Cardiac fibroblast (primary cell): ENCODE results near the gene SCN1B.
"Not testable (repeated sequence)": the region's sequence is repeated elsewhere in the genome, so short reads cannot be mapped to it uniquely, and the experiment has no call there.

Source experiments
- DNase-seq, 2 donors: peaks; one replicate each; pipeline versions ENCODE4 v3.0.0 to v3.0.0-alpha.2; 2010; ENCODE audit warnings: low read depth in 2 of 2
- H3K4me3 ChIP-seq, 2 donors: replicated peaks in 1 of 2; 1 replicate in 1 of 2; 2 replicates in 1 of 2; pipeline ENCODE4 v1.5.1; 2011; ENCODE audit warnings: low read depth in 2 of 2, low read length in 2 of 2, mild to moderate bottlenecking in 2 of 2, moderate library complexity in 1 of 2
- TF ChIP-seq, protein P1 (sequence below): IDR thresholded peaks from one replicate; pipeline ENCODE4 v1.5.1; 2011; ENCODE audit warnings: low read depth, mild to moderate bottlenecking, low read length, inconsistent platforms

SCN1B gene

DNA sequence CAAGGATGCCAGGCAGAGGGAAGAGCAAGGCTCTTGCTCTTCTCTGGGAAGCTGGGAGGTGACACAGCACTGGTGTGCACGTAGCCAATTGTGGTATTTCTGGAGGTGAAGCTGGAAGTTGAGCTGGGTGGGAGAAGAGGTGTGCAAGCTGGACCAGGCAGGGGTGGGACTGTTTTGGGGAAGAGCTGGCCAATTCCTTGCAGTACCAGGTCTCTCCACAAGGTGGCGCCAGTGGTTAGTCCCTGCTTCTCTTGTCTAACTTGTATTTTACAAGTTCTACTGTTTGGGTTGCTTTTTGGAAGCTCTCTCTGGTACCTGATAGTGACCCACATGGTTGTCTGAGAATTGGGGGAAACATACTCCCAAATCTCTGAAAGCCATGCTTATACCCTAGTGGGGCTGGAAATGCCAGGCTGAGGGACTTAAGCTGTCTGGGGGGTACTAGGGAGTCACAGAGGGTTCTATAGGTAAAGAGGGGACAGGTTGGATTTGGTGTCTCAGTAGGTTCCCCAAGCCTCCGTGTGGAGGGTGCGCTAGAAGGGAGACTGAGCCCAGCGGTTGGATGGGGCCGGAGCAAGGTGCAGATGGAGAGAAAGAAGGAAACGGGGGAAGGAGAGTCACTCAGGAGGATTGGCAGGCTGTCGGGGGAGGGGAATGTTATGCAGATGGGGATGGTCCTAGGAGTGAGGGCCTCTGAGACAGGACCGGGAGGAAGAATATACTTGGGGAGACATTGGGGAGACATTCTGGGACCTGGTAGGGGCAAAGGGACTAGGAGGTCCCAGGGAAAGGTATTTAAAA, 14.2 kb downstream of the SCN1B start:
- peak; percentile 66 to 67 for DNase-seq
- TF ChIP-seq, protein P1, sequence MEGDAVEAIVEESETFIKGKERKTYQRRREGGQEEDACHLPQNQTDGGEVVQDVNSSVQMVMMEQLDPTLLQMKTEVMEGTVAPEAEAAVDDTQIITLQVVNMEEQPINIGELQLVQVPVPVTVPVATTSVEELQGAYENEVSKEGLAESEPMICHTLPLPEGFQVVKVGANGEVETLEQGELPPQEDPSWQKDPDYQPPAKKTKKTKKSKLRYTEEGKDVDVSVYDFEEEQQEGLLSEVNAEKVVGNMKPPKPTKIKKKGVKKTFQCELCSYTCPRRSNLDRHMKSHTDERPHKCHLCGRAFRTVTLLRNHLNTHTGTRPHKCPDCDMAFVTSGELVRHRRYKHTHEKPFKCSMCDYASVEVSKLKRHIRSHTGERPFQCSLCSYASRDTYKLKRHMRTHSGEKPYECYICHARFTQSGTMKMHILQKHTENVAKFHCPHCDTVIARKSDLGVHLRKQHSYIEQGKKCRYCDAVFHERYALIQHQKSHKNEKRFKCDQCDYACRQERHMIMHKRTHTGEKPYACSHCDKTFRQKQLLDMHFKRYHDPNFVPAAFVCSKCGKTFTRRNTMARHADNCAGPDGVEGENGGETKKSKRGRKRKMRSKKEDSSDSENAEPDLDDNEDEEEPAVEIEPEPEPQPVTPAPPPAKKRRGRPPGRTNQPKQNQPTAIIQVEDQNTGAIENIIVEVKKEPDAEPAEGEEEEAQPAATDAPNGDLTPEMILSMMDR = peak; percentile 97
- H3K4me3 ChIP-seq = no peak overlapping the region

DNA sequence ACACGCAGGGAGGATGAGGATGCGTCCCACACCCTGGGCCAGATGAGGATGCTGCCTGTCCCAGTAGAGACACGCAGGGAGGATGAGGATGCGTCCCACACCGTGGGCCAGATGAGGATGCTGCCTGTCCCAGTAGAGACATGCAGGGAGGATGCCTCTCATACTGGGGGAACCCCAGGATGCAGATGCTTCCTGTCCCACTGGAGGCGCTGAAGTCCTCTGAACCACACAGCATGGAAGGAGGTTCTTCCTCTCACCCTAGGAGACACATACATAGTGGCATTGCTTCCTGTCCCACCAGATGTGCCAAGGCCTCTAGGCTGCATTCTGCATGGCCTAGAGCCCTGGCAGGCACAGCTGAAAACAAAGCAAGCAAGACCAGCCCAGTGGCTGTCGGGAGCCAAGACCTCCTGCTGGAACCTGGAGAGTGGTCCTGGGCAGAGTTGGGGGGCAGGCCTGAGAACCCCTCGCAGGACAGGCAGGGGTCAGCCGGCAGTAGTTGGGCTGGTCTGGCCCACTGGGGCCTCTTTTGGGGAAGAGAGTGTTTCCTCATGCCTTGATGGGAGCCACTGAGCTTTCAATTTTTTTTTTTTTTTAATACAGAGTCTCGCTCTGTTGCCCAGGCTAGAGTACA, 15.5 kb downstream of the SCN1B start:
- H3K4me3 ChIP-seq = no peak overlapping the region
- TF ChIP-seq, protein P1 = peak; percentile 51
- DNase-seq = peak; percentile 51 to 54

DNA sequence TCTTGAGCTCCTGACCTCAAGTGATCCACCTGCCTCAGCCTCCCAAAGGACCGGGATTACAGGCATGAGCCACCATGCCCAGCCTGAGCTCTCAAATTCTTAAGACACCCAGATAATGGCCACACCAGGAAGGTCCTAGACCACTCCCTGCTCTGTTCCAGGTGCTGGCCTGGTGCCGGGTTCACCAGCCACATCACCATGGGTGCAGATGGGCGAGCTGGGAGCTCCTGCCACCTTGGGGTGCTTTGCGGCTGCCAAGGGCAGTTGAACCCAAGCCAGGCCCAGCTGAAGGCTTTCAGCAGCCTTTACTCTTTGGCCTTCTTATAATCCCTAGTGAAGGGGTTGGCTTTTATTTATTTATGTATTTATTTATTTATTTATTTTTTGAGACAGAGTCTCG, 16.2 kb downstream of the SCN1B start:
- TF ChIP-seq, protein P1 = no peak
- no peak overlapping the region for H3K4me3 ChIP-seq
- no peak for DNase-seq

DNA sequence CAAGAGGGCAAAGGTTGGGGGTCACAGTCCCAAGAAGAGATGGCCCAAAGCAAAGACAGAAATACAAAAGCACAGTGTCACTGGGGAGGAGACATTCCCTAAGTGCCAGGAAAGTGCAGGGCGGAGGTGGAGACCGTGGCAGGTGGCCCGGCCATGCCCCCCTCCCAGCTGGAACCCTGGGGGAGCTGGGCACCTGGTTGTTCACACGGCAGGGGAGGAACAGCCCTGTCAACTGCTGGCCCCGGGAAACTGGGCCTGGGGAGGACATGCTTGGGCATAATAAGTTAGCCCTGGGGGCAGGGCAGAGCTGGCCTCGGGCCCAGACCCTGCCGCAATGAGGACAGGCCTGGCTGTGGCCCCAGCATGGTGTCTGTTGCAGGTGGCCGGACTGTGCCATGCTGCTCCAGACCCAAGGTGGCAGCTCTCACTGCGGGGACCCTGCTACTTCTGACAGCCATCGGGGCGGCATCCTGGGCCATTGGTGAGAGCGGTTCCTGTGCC, 18.7 kb downstream of the SCN1B start:
- TF ChIP-seq, protein P1 = no peak
- DNase-seq = no peak
- H3K4me3 ChIP-seq = no peak overlapping the region

DNA sequence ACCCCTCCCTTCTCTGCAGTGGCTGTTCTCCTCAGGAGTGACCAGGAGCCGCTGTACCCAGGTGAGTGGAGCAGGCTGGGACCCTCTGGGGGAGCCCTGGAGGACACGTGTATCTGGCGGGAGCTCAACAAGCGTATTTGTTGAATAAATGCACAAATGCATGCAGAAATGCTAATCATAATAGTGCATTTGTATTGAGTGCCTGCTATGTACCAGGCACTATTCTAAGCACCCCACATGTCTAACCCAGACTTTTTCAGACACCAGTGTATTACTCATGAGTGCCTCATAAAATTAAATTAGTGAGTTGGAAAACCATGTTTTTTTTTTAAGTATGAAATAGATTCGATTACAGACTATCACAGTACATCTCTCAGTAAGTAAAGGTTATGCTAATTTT, 19.2 kb downstream of the SCN1B start:
- DNase-seq = no peak

DNA sequence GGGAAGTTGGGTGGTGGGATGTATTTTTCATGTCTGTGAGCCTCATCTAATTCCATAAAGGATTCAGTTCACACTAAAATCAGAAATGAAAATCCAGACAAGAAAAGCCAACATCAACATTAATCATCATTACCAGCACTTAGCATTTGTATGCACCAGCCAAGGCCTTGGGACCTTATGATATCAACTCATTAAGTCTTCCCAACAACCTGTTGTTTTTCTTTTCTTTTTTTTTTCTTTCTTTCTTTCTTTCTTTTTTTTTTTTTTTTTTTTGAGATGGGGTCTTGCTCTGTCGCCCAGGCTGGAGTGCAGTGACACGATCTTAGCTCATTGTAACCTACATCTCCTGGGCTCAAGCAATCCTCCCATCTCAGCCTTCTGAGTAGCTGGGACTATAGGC, 20.4 kb downstream of the SCN1B start:
- not testable (repeated sequence) for DNase-seq, H3K4me3 ChIP-seq

More for the DNA sequence above, 19.2 kb downstream of the SCN1B start:
- H3K4me3 ChIP-seq = no peak overlapping the region
- TF ChIP-seq, protein P1 = no peak

DNA sequence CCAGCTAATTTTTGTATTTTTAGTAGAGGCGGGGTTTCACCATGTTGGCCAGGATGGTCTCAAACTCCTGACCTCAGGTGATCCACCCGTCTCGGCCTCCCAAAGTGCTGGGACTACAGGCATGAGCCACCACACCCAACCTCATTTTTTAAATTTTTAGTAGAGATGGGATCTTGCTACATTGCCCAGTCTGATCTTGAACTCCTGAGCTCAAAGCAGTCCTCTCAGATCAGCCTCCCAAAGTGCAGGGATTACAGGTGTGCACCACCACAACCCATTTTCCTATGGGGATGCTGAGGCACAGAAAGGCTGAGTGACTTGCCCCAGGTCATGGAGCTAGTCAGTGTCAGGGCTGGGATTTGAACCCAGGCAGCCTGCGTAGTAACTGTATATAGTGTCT, 21.0 kb downstream of the SCN1B start:
- not testable (repeated sequence) for H3K4me3 ChIP-seq, DNase-seq

DNA sequence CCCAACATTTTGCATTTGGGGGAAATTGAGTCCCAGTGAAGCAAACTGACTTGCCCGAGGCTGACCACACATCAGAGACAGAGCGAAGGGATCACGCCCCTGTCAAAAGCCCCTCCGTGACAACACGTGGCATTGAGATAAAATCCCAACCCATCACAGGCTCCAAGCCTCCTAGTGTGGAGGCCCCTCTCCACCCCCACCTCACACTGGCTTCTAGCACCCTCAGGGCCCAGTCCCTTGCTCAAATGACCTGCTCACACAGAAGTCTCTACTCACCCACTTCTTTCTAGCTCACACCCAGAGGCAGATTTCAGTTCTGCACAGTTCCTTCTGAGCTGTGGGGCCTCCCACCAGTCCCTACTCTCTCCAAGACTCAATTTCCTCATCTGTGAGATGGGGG, 21.5 kb downstream of the SCN1B start:
- H3K4me3 ChIP-seq = no peak overlapping the region
- TF ChIP-seq, protein P1 = no peak
- DNase-seq = no peak
